OCI-LY7 (cell line): Measurements from ENCODE around the gene TWF2. TPM values are rescaled to one million over a fixed set of nuclear protein-coding genes. Genes with fewer than 3 reads are reported as not detected.

Source experiments
- BruUV-seq: library from RNA; stranded (reverse); fragments of 400-500 nt; replicated peaks from 2 replicates; lab custom pipeline; 2021; lab: Mats Ljungman, UMichigan
- CTCF ChIA-PET: fragments of 300-600 bp; sonication (Branson Sonifier 250); formaldehyde crosslinking; loops from one replicate; lab custom pipeline; 2022; ENCODE audit warnings: antibody characterized with exemption; ENCODE audit not compliant: unreplicated experiment; lab: Charles Lee
- POLR2A ChIA-PET: fragments of 300-600 bp; sonication (Branson Sonifier 250); formaldehyde crosslinking; loops from one replicate; lab custom pipeline; 2022; ENCODE audit warnings: antibody characterized with exemption; lab: Charles Lee
- DNase-seq: peaks from one replicate; pipeline ENCODE4 v3.0.0-alpha.2; 2015; ENCODE audit warnings: low spot score
- H2AFZ ChIP-seq: fragments of 200-600 bp; sonication (generic), shearing (Covaris generic); 2 replicates; pipeline ENCODE4 v1.6.1; 2014; ENCODE audit warnings: mild to moderate bottlenecking, antibody characterized with exemption, low read length, moderate library complexity
- H3K27ac ChIP-seq: fragments of 200-600 bp; sonication (generic); 2 replicates; pipeline ENCODE4 v1.5.1; 2014; ENCODE audit warnings: mixed run types, low read depth, mild to moderate bottlenecking, moderate library complexity, low read length, inconsistent platforms; ENCODE audit not compliant: poor library complexity, severe bottlenecking
- H3K36me3 ChIP-seq: fragments of 200-600 bp; sonication (generic); 2 replicates; pipeline ENCODE4 v1.6.1; 2014; ENCODE audit warnings: mild to moderate bottlenecking, antibody characterized with exemption, low read length, moderate library complexity, mixed read lengths; ENCODE audit not compliant: insufficient read depth
- H3K4me1 ChIP-seq: fragments of 200-600 bp; sonication (generic); 2 replicates; pipeline ENCODE4 v1.5.1; 2014; ENCODE audit warnings: mild to moderate bottlenecking, low read length; ENCODE audit not compliant: insufficient read depth, poor library complexity, severe bottlenecking
- H3K4me2 ChIP-seq: fragments of 200-600 bp; sonication (generic); 2 replicates; pipeline ENCODE4 v1.6.1; 2014; ENCODE audit warnings: mild to moderate bottlenecking, low read length
- H3K4me3 ChIP-seq: fragments of 200-600 bp; sonication (generic); 2 replicates; pipeline ENCODE4 v1.5.1; 2014; ENCODE audit warnings: mild to moderate bottlenecking, low read depth, low read length; ENCODE audit not compliant: poor library complexity, severe bottlenecking
- H3K79me2 ChIP-seq: fragments of 200-600 bp; sonication (generic); 2 replicates; pipeline ENCODE4 v1.6.1; 2016; ENCODE audit warnings: low read depth, mild to moderate bottlenecking, low read length, moderate library complexity, mixed read lengths; ENCODE audit not compliant: insufficient read depth
- H3K9me2 ChIP-seq: fragments of 200-600 bp; sonication (generic); 2 replicates; pipeline ENCODE4 v1.6.1; 2016; ENCODE audit warnings: mild to moderate bottlenecking, low read length, mixed read lengths; ENCODE audit not compliant: insufficient read depth
- H3K9me3 ChIP-seq: fragments of 200-600 bp; sonication (generic); 2 replicates; pipeline ENCODE4 v1.6.1; 2014; ENCODE audit warnings: mild to moderate bottlenecking, mixed run types, low read length, mixed read lengths
- H4K20me1 ChIP-seq: fragments of 200-600 bp; sonication (generic); 2 replicates; pipeline ENCODE4 v1.6.1; 2014; ENCODE audit warnings: mild to moderate bottlenecking, antibody characterized with exemption, low read length, moderate library complexity, mixed read lengths; ENCODE audit not compliant: insufficient read depth
- CTCF ChIP-seq: fragments of 200-600 bp; sonication (generic); conservative IDR thresholded peaks from 2 replicates; pipeline ENCODE4 v1.5.1; 2014; ENCODE audit warnings: mild to moderate bottlenecking, antibody characterized with exemption, low read length, moderate library complexity, mixed read lengths
- EZH2phosphoT487 ChIP-seq: fragments of 200-600 bp; sonication (generic); IDR thresholded peaks from 2 replicates; pipeline ENCODE4 v1.6.1; 2018; ENCODE audit warnings: low read depth, borderline replicate concordance, mild to moderate bottlenecking, mixed run types, antibody characterized with exemption, low read length, moderate library complexity, mixed read lengths
- intact Hi-C: fragments of 100-400 bp; cut with micrococcal nuclease; formaldehyde crosslinking; loops from one replicate; pipeline ENCODE4 v1.10.0; 2022; ENCODE audit not compliant: unreplicated experiment
- total RNA-seq, 2 experiments: library from RNA; depleted of rRNA in 1 of 2; stranded (reverse); fragments of >200 nt in 1 of 2; shearing (Covaris generic) in 1 of 2; gene quantifications; 2 replicates each; pipeline ENCODE4 v1.2.3, GENCODE V29; 2014 to 2022

TWF2 gene
- total RNA-seq, 2 experiments from 2014 or later, result 52.8 to 64.9 TPM

DNA sequence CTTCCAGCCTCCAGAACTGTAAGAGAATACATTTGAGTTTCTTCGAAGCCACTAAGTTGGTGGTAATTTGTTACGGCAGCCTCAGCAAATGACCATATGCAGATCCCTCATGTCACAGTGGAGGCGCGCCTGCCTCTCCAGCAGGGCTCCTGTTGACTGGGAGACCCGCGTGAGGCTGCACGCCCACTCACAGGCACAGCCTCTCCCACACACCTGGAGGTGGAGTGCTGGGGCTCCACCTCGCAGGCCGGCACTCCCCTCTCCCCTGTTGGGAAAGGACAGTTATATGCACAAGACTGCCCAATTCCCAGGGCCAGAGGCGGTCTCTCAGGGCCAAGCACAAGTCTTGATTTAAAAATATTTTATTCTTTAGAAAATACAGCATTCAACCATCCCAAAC, 10.7 kb downstream of the TWF2 start:
- no peak overlapping the region for H2AFZ ChIP-seq
- TF ChIP-seq EZH2phosphoT487 (no peak), CTCF (no peak)
- H3K79me2 ChIP-seq, result peaks cover 21% of the 10 kb centered on the region; the same call in 1 of the 2 replicates
- intact Hi-C loops, result loop anchor here (5.0 kb wide), 2 partner anchors 76 to 219 kb away; partner anchors contain the start of genes POC1A and SEMA3G
- no peaks in the 10 kb centered on the region for H4K20me1 ChIP-seq
- peaks cover 48% of the 10 kb centered on the region for H3K36me3 ChIP-seq
- no peaks in the 10 kb centered on the region for H3K9me3 ChIP-seq
- no peak overlapping the region for H3K4me2 ChIP-seq
- POLR2A ChIA-PET, result no interaction called here
- H3K27ac ChIP-seq, result no peak overlapping the region
- BruUV-seq, result no TSS peak
- CTCF ChIA-PET, result no interaction called here
- H3K4me3 ChIP-seq, result no peak overlapping the region
- no peak for DNase-seq
- no peaks in the 10 kb centered on the region for H3K9me2 ChIP-seq
- peaks cover 39% of the 10 kb centered on the region for H3K4me1 ChIP-seq

DNA sequence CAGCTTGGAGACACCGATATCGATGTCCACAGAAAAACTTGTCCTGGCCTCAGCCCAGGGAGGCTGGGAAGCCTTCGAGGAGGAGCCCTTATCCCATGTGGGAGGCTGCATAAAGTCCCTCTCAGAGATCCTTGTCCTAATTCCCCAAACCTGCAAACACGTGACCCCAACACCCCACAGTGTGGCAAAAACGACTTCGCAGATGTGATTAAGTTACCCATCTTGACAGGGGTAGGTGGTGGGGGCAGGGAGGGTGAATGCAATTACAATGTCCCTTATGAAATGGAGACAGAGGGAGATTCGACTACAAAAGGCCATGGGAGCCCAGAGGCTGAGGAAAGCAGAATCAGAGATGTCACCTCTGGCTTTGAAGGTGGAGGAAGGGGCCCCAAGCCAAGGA, 11.2 kb downstream of the TWF2 start:
- no TSS peak for BruUV-seq

More for the DNA sequence above, 11.2 kb downstream of the TWF2 start:
- TF ChIP-seq EZH2phosphoT487 (no peak), CTCF (no peak)
- peaks cover 53% of the 10 kb centered on the region for H3K36me3 ChIP-seq
- intact Hi-C loops, result loop anchor here (5.0 kb wide), 2 partner anchors 75 to 220 kb away; partner anchors contain the start of genes POC1A and SEMA3G
- H3K4me2 ChIP-seq, result no peak overlapping the region
- no peaks in the 10 kb centered on the region for H3K9me2 ChIP-seq
- H2AFZ ChIP-seq, result no peak overlapping the region
- H4K20me1 ChIP-seq, result no peaks in the 10 kb centered on the region
- ChIA-PET POLR2A (no interaction called here), CTCF (no interaction called here)
- peaks cover 22% of the 10 kb centered on the region; the same call in 1 of the 2 replicates for H3K79me2 ChIP-seq
- peaks cover 39% of the 10 kb centered on the region for H3K4me1 ChIP-seq
- DNase-seq, result no peak
- no peaks in the 10 kb centered on the region for H3K9me3 ChIP-seq
- H3K27ac ChIP-seq, result peak overlapping the region; percentile 91
- no peak overlapping the region for H3K4me3 ChIP-seq
